ENCODE data around the gene ANKHD1. TPM values are rescaled to one million over a fixed set of nuclear protein-coding genes. Genes with fewer than 3 reads are reported as not detected.

The ANKHD1 gene
- total RNA-seq, 2 experiments from 2014 or later = 90.6 to 143 TPM

- peak; percentile 78 for DNase-seq (ENCODE audit: low spot score)
- H3K4me2 ChIP-seq (ENCODE audit: low read length) = peak overlapping the region; percentile 84
- POLR2A ChIA-PET = interaction anchor here (0.6 kb wide), 1 partner anchor 74 kb away, joined by 3 read pairs; no protein-coding TSS in a partner anchor
- intact Hi-C loops (cut with micrococcal nuclease; ENCODE audit: unreplicated experiment) = loop anchor here (10.0 kb wide), 1 partner anchor 192 kb away; the partner anchor contains the start of gene SRA1
- BruUV-seq (replicated peaks) = no TSS peak
- H3K9me3 ChIP-seq (ENCODE audit: low read length) = no peaks in the 10 kb centered on the region
- TF ChIP-seq EZH2phosphoT487 (IDR thresholded peaks at IDR 0.05; ENCODE audit: borderline replicate concordance, low read depth, low read length) = no peak
- TF ChIP-seq CTCF (conservative IDR thresholded peaks at IDR 0.05; ENCODE audit: low read length) = peak; percentile 94
- no peaks in the 10 kb centered on the region for H3K36me3 ChIP-seq (ENCODE audit: insufficient read depth, low read length)
- H3K4me1 ChIP-seq (ENCODE audit: insufficient read depth, low read length, poor library complexity, severe bottlenecking) = peaks cover 3% of the 10 kb centered on the region
- no peaks in the 10 kb centered on the region for H4K20me1 ChIP-seq (ENCODE audit: insufficient read depth, low read length)
- peak overlapping the region; percentile 52; the same call in 1 of the 2 replicates for H2AFZ ChIP-seq (ENCODE audit: low read length)
- CTCF ChIA-PET (ENCODE audit: unreplicated experiment) = no interaction called here
- no peaks in the 10 kb centered on the region for H3K9me2 ChIP-seq (ENCODE audit: insufficient read depth, low read length)
- H3K4me3 ChIP-seq (ENCODE audit: low read depth, low read length, poor library complexity, severe bottlenecking) = peak overlapping the region; percentile 42
- H3K27ac ChIP-seq (ENCODE audit: low read depth, low read length, poor library complexity, severe bottlenecking) = no peak overlapping the region
- no peaks in the 10 kb centered on the region for H3K79me2 ChIP-seq (ENCODE audit: insufficient read depth, low read depth, low read length)
Measured at GRCh38 chr5:140362875-140363630, 38.6 kb upstream of the ANKHD1 start.

GRCh38 chr5:140363631-140364471 lies 37.8 kb upstream of the ANKHD1 start:
- DNase-seq (ENCODE audit: low spot score) = no peak
- no peaks in the 10 kb centered on the region for H3K9me2 ChIP-seq (ENCODE audit: insufficient read depth, low read length)
- TF ChIP-seq EZH2phosphoT487 (IDR thresholded peaks at IDR 0.05; ENCODE audit: borderline replicate concordance, low read depth, low read length) = no peak
- BruUV-seq (replicated peaks) = no TSS peak
- no peaks in the 10 kb centered on the region for H3K79me2 ChIP-seq (ENCODE audit: insufficient read depth, low read depth, low read length)
- ChIA-PET POLR2A (no interaction called here), CTCF (ENCODE audit: unreplicated experiment) (interaction anchor here (0.9 kb wide), 1 partner anchor 9 kb away, joined by 4 read pairs; no protein-coding TSS in a partner anchor)
- peaks cover 3% of the 10 kb centered on the region for H3K4me1 ChIP-seq (ENCODE audit: insufficient read depth, low read length, poor library complexity, severe bottlenecking)
- H3K9me3 ChIP-seq (ENCODE audit: low read length) = no peaks in the 10 kb centered on the region
- H4K20me1 ChIP-seq (ENCODE audit: insufficient read depth, low read length) = no peaks in the 10 kb centered on the region
- H3K4me2 ChIP-seq (ENCODE audit: low read length) = peak overlapping the region; percentile 84
- no peaks in the 10 kb centered on the region for H3K36me3 ChIP-seq (ENCODE audit: insufficient read depth, low read length)
- intact Hi-C loops (cut with micrococcal nuclease; ENCODE audit: unreplicated experiment) = loop anchor here (10.0 kb wide), 1 partner anchor 191 kb away; the partner anchor contains the start of gene SRA1
- peak overlapping the region; percentile 42 for H3K4me3 ChIP-seq (ENCODE audit: low read depth, low read length, poor library complexity, severe bottlenecking)
- H2AFZ ChIP-seq (ENCODE audit: low read length) = peak overlapping the region; percentile 52; the same call in 1 of the 2 replicates
- H3K27ac ChIP-seq (ENCODE audit: low read depth, low read length, poor library complexity, severe bottlenecking) = no peak overlapping the region

GRCh38 chr5:140364472-140364765 lies 37.2 kb upstream of the ANKHD1 start:
- no peak for DNase-seq (ENCODE audit: low spot score)

More at GRCh38 chr5:140364472-140364765, 37.2 kb upstream of the ANKHD1 start:
- Histone ChIP-seq H4K20me1 (ENCODE audit: insufficient read depth, low read length) (no peaks in the 10 kb centered on the region), H3K27ac (ENCODE audit: low read depth, low read length, poor library complexity, severe bottlenecking) (no peak overlapping the region), H3K79me2 (ENCODE audit: insufficient read depth, low read depth, low read length) (no peaks in the 10 kb centered on the region), H3K9me2 (ENCODE audit: insufficient read depth, low read length) (no peaks in the 10 kb centered on the region), H3K9me3 (ENCODE audit: low read length) (no peaks in the 10 kb centered on the region), H3K4me2 (ENCODE audit: low read length) (no peak overlapping the region), H3K36me3 (ENCODE audit: insufficient read depth, low read length) (no peaks in the 10 kb centered on the region), H3K4me1 (ENCODE audit: insufficient read depth, low read length, poor library complexity, severe bottlenecking) (peaks cover 3% of the 10 kb centered on the region), H3K4me3 (ENCODE audit: low read depth, low read length, poor library complexity, severe bottlenecking) (no peak overlapping the region), H2AFZ (ENCODE audit: low read length) (no peak overlapping the region)
- no TSS peak for BruUV-seq (replicated peaks)
- intact Hi-C loops (cut with micrococcal nuclease; ENCODE audit: unreplicated experiment) = loop anchor here (10.0 kb wide), 1 partner anchor 190 kb away; the partner anchor contains the start of gene SRA1
- CTCF ChIA-PET (ENCODE audit: unreplicated experiment) = interaction anchor here (0.9 kb wide), 1 partner anchor 9 kb away, joined by 4 read pairs; no protein-coding TSS in a partner anchor
- POLR2A ChIA-PET = no interaction called here
- no peak for TF ChIP-seq CTCF (conservative IDR thresholded peaks at IDR 0.05; ENCODE audit: low read length)
- no peak for TF ChIP-seq EZH2phosphoT487 (IDR thresholded peaks at IDR 0.05; ENCODE audit: borderline replicate concordance, low read depth, low read length)

Measured in OCI-LY7 (cell line).